ENCODE measurements around the gene ZFP36L1.

Gene ZFP36L1

GRCh38 chr14:68760761-68761160 lies 32.1 kb downstream of the ZFP36L1 start:
- no peak overlapping the region for H3K4me3 ChIP-seq (ENCODE audit: low read length)
- no peak for TF ChIP-seq ZNF274 (IDR thresholded peaks at IDR 0.05; ENCODE audit: low read depth, low read length)

- no peak overlapping the region for H3K4me3 ChIP-seq (ENCODE audit: low read length)
- TF ChIP-seq ZNF274 (IDR thresholded peaks at IDR 0.05; ENCODE audit: low read depth, low read length), result no peak
Observed at GRCh38 chr14:68759937-68760336, 32.9 kb downstream of the ZFP36L1 start.

GRCh38 chr14:68759017-68759560 lies 33.8 kb downstream of the ZFP36L1 start:
- no peak for TF ChIP-seq ZNF274 (IDR thresholded peaks at IDR 0.05; ENCODE audit: low read depth, low read length)
- no peak overlapping the region for H3K4me3 ChIP-seq (ENCODE audit: low read length)

- no peak overlapping the region for H3K4me3 ChIP-seq (ENCODE audit: low read length)
- TF ChIP-seq ZNF274 (IDR thresholded peaks at IDR 0.05; ENCODE audit: low read depth, low read length), result no peak
Observed at GRCh38 chr14:68758301-68758700, 34.6 kb downstream of the ZFP36L1 start.

GRCh38 chr14:68757618-68758081 lies 35.2 kb downstream of the ZFP36L1 start:
- H3K4me3 ChIP-seq (ENCODE audit: low read length), result no peak overlapping the region
- TF ChIP-seq ZNF274 (IDR thresholded peaks at IDR 0.05; ENCODE audit: low read depth, low read length), result no peak

GRCh38 chr14:68756734-68757133 lies 36.1 kb downstream of the ZFP36L1 start:
- no peak overlapping the region for H3K4me3 ChIP-seq (ENCODE audit: low read length)
- TF ChIP-seq ZNF274 (IDR thresholded peaks at IDR 0.05; ENCODE audit: low read depth, low read length), result no peak

GRCh38 chr14:68756000-68756481 lies 36.8 kb downstream of the ZFP36L1 start:
- H3K4me3 ChIP-seq (ENCODE audit: low read length), result no peak overlapping the region
- no peak for TF ChIP-seq ZNF274 (IDR thresholded peaks at IDR 0.05; ENCODE audit: low read depth, low read length)

- H3K4me3 ChIP-seq (ENCODE audit: low read length), result no peak overlapping the region
- no peak for TF ChIP-seq ZNF274 (IDR thresholded peaks at IDR 0.05; ENCODE audit: low read depth, low read length)
Observed at GRCh38 chr14:68755016-68755353, 37.9 kb downstream of the ZFP36L1 start.

GRCh38 chr14:68753690-68754089 lies 39.2 kb downstream of the ZFP36L1 start:
- no peak for TF ChIP-seq ZNF274 (IDR thresholded peaks at IDR 0.05; ENCODE audit: low read depth, low read length)
- H3K4me3 ChIP-seq (ENCODE audit: low read length), result no peak overlapping the region

- no peak for TF ChIP-seq ZNF274 (IDR thresholded peaks at IDR 0.05; ENCODE audit: low read depth, low read length)
- no peak overlapping the region for H3K4me3 ChIP-seq (ENCODE audit: low read length)
Observed at GRCh38 chr14:68752271-68753006, 40.4 kb downstream of the ZFP36L1 start.

- no peak for TF ChIP-seq ZNF274 (IDR thresholded peaks at IDR 0.05; ENCODE audit: low read depth, low read length)
- H3K4me3 ChIP-seq (ENCODE audit: low read length), result no peak overlapping the region
Observed at GRCh38 chr14:68749487-68750475, 43.1 kb downstream of the ZFP36L1 start.

GRCh38 chr14:68748691-68749090 lies 44.2 kb downstream of the ZFP36L1 start:
- no peak overlapping the region for H3K4me3 ChIP-seq (ENCODE audit: low read length)
- TF ChIP-seq ZNF274 (IDR thresholded peaks at IDR 0.05; ENCODE audit: low read depth, low read length), result no peak

GRCh38 chr14:68748260-68748659 lies 44.6 kb downstream of the ZFP36L1 start:
- H3K4me3 ChIP-seq (ENCODE audit: low read length), result no peak overlapping the region
- no peak for TF ChIP-seq ZNF274 (IDR thresholded peaks at IDR 0.05; ENCODE audit: low read depth, low read length)

GRCh38 chr14:68747393-68747792 lies 45.5 kb downstream of the ZFP36L1 start:
- H3K4me3 ChIP-seq (ENCODE audit: low read length), result no peak overlapping the region
- TF ChIP-seq ZNF274 (IDR thresholded peaks at IDR 0.05; ENCODE audit: low read depth, low read length), result no peak

Data from GM08714 (cell line).